GM19193 (cell line): ENCODE measurements around the gene FANCI.

Experiments used
- POLR2A ChIP-seq: IDR thresholded peaks from 4 replicates; pipeline ENCODE4 v1.6.1; 2011; ENCODE audit not compliant: insufficient read depth, insufficient read length; ENCODE audit errors: extremely low read depth

FANCI gene

GRCh38 chr15:89317186-89317720 is 73.5 kb downstream of the FANCI start:
- no peak for TF ChIP-seq POLR2A

GRCh38 chr15:89319678-89320077 is 75.9 kb downstream of the FANCI start:
- no peak for TF ChIP-seq POLR2A

- TF ChIP-seq POLR2A = no peak
Observed at GRCh38 chr15:89320200-89320599, 76.4 kb downstream of the FANCI start.

GRCh38 chr15:89321521-89322410 is 78.0 kb downstream of the FANCI start:
- no peak for TF ChIP-seq POLR2A

GRCh38 chr15:89322822-89323221 is 79.0 kb downstream of the FANCI start:
- no peak for TF ChIP-seq POLR2A

- TF ChIP-seq POLR2A = no peak
Observed at GRCh38 chr15:89323825-89324224, 80.0 kb downstream of the FANCI start.

- no peak for TF ChIP-seq POLR2A
Observed at GRCh38 chr15:89325039-89325803, 81.4 kb downstream of the FANCI start.

- no peak for TF ChIP-seq POLR2A
Observed at GRCh38 chr15:89326316-89326715, 82.5 kb downstream of the FANCI start.

GRCh38 chr15:89327113-89327512 is 83.3 kb downstream of the FANCI start:
- no peak for TF ChIP-seq POLR2A

- TF ChIP-seq POLR2A = no peak
Observed at GRCh38 chr15:89328398-89329254, 84.8 kb downstream of the FANCI start.

GRCh38 chr15:89329329-89330084 is 85.7 kb downstream of the FANCI start:
- TF ChIP-seq POLR2A = no peak

- TF ChIP-seq POLR2A = no peak
Observed at GRCh38 chr15:89330119-89330518, 86.3 kb downstream of the FANCI start.

GRCh38 chr15:89330881-89331595 is 87.3 kb downstream of the FANCI start:
- no peak for TF ChIP-seq POLR2A
